Mucosa of rectum (tissue), 2 donors: Measurements from ENCODE around the gene PTPRJ.
"Not testable (repeated sequence)": the region's sequence is repeated elsewhere in the genome, so short reads cannot be mapped to it uniquely, and the experiment has no call there.

ENCODE experiments used
- H3K27ac ChIP-seq, 2 donors: one replicate each; pipeline ENCODE4 v1.7.0; 2013; ENCODE audit warnings: inconsistent platforms in 2 of 2, low read depth in 2 of 2, low read length in 2 of 2
- H3K27me3 ChIP-seq, 2 donors: one replicate each; pipeline ENCODE4 v1.7.0; 2013; ENCODE audit warnings: low read length in 2 of 2; ENCODE audit not compliant: control insufficient read depth in 2 of 2, insufficient read depth in 2 of 2
- H3K36me3 ChIP-seq, 2 donors: one replicate each; pipeline ENCODE4 v1.7.0; 2013; ENCODE audit warnings: low read length in 2 of 2; ENCODE audit not compliant: control insufficient read depth in 2 of 2, insufficient read depth in 2 of 2
- H3K4me1 ChIP-seq, 2 donors: one replicate each; pipeline ENCODE4 v1.7.0; 2013; ENCODE audit warnings: low read length in 2 of 2, mild to moderate bottlenecking in 1 of 2; ENCODE audit not compliant: control insufficient read depth in 2 of 2, insufficient read depth in 2 of 2
- H3K4me3 ChIP-seq, 2 donors: one replicate each; pipeline ENCODE4 v1.7.0; 2013; ENCODE audit warnings: low read length in 2 of 2
- H3K9ac ChIP-seq, 2 donors: one replicate each; pipeline ENCODE4 v1.7.0; 2013; ENCODE audit warnings: low read length in 2 of 2, low read depth in 1 of 2, mild to moderate bottlenecking in 1 of 2
- H3K9me3 ChIP-seq, 2 donors: one replicate each; pipeline ENCODE4 v1.7.0; 2013; ENCODE audit warnings: low read length in 2 of 2; ENCODE audit not compliant: control insufficient read depth in 2 of 2
- donor health status: healthy.
- donor health status: Normal muscosa, but diverticular disease.

The PTPRJ gene

GRCh38 chr11:48184452-48184851 is 204.1 kb downstream of the PTPRJ start:
- H3K9ac ChIP-seq: no peak overlapping the region
- H3K4me1 ChIP-seq: no peaks in the 10 kb centered on the region
- no peaks in the 10 kb centered on the region for H3K27me3 ChIP-seq
- H3K27ac ChIP-seq: no peak overlapping the region
- H3K4me3 ChIP-seq: no peak overlapping the region
- no peaks in the 10 kb centered on the region for H3K36me3 ChIP-seq
- H3K9me3 ChIP-seq: no peaks in the 10 kb centered on the region

- H3K4me3 ChIP-seq, H3K27ac ChIP-seq, H3K27me3 ChIP-seq, H3K9me3 ChIP-seq, H3K9ac ChIP-seq, H3K4me1 ChIP-seq, H3K36me3 ChIP-seq: not testable (repeated sequence)
Measured at GRCh38 chr11:48190906-48191654, 210.7 kb downstream of the PTPRJ start.

- Histone ChIP-seq H3K4me3 (no peak overlapping the region), H3K27me3 (no peaks in the 10 kb centered on the region), H3K9me3 (no peaks in the 10 kb centered on the region), H3K36me3 (no peaks in the 10 kb centered on the region), H3K9ac (no peak overlapping the region), H3K4me1 (no peaks in the 10 kb centered on the region), H3K27ac (no peak overlapping the region)
Measured at GRCh38 chr11:48193876-48194275, 213.5 kb downstream of the PTPRJ start.

GRCh38 chr11:48207881-48208280 is 227.5 kb downstream of the PTPRJ start:
- H3K9ac ChIP-seq: no peak overlapping the region
- H3K4me1 ChIP-seq: no peaks in the 10 kb centered on the region
- no peaks in the 10 kb centered on the region for H3K27me3 ChIP-seq
- H3K4me3 ChIP-seq: no peak overlapping the region
- H3K9me3 ChIP-seq: no peaks in the 10 kb centered on the region
- no peak overlapping the region for H3K27ac ChIP-seq
- no peaks in the 10 kb centered on the region for H3K36me3 ChIP-seq

GRCh38 chr11:48210052-48210451 is 229.7 kb downstream of the PTPRJ start:
- Histone ChIP-seq H3K4me3 (no peak overlapping the region), H3K27ac (no peak overlapping the region), H3K36me3 (no peaks in the 10 kb centered on the region), H3K27me3 (no peaks in the 10 kb centered on the region), H3K9me3 (no peaks in the 10 kb centered on the region), H3K4me1 (no peaks in the 10 kb centered on the region), H3K9ac (no peak overlapping the region)

- Histone ChIP-seq H3K9me3 (no peaks in the 10 kb centered on the region), H3K27ac (no peak within 1 kb of the TSS), H3K4me1 (no peaks in the 10 kb centered on the region), H3K36me3 (no peaks in the 10 kb centered on the region), H3K4me3 (no peak within 1 kb of the TSS), H3K9ac (no peak within 1 kb of the TSS), H3K27me3 (no peaks in the 10 kb centered on the region)
Measured at GRCh38 chr11:48216510-48216909, 236.2 kb downstream of the PTPRJ start, which contains the start of gene OR4B1. Gene OR4B1 (plus strand): TSS chr11:48216810. CDS start chr11:48216810, 0 bp downstream.
